A549 (cell line): ENCODE data around the gene FAM107B. TPM values are rescaled to one million over a fixed set of nuclear protein-coding genes. Genes with fewer than 3 reads are reported as not detected.

Experiments used
- ATAC-seq, 2 experiments: fragments of 200-7000 bp in 1 of 2; fragments of >200 bp in 1 of 2; cut with Nextera tagmentation in 1 of 2; cut with Tn5 transposase in 1 of 2; 3 replicates each; pipeline versions ENCODE4 v1.8.0 to v1.9.1; 2018 to 2020; ENCODE audit warnings: mild to moderate bottlenecking in 1 of 2, moderate library complexity in 1 of 2
- CTCF ChIA-PET: fragments of 300-600 bp; sonication (Branson Sonifier 250); formaldehyde crosslinking; extraction: SDS; loops from one replicate; lab custom pipeline; 2021; ENCODE audit warnings: antibody characterized with exemption, inconsistent platforms; lab: Yijun Ruan, JAX
- POLR2A ChIA-PET: fragments of 350-600 bp; formaldehyde crosslinking; extraction: SDS; loops from one replicate; lab custom pipeline; 2021; ENCODE audit warnings: antibody characterized with exemption, inconsistent platforms; lab: Yijun Ruan, JAX
- DNase-seq, 2 experiments: peaks; one replicate each; pipeline versions ENCODE4 v3.0.0 to v3.0.0-alpha.2; 2011 to 2016; ENCODE audit warnings: low read depth in 1 of 2, low spot score in 1 of 2
- FAIRE-seq: peaks from 2 replicates; lab custom pipeline; 2011; peaks lifted over from hg19 to GRCh38; lab: Jason Lieb, UNC
- H3K27ac ChIP-seq, 2 experiments: fragments of >200 bp; sonication (Bioruptor Twin); formaldehyde crosslinking; 3 replicates each; pipeline ENCODE4 v1.5.1; 2016 to 2017
- H3K4me1 ChIP-seq: fragments of >200 bp; sonication (Bioruptor Twin); formaldehyde crosslinking; 3 replicates; pipeline ENCODE4 v1.6.1; 2016
- H3K4me2 ChIP-seq: fragments of >200 bp; sonication (Bioruptor Twin); formaldehyde crosslinking; 3 replicates; pipeline ENCODE4 v1.6.1; 2016
- H3K4me3 ChIP-seq: fragments of >200 bp; sonication (Bioruptor Twin); formaldehyde crosslinking; 3 replicates; pipeline ENCODE4 v1.5.1; 2016
- H3K9me3 ChIP-seq: fragments of >200 bp; sonication (Bioruptor Twin); formaldehyde crosslinking; 3 replicates; pipeline ENCODE4 v1.6.1; 2016
- CBX8 ChIP-seq: fragments of 200-600 bp; sonication (generic); IDR thresholded peaks from 2 replicates; pipeline ENCODE4 v1.6.1; 2016
- CHD2 ChIP-seq: fragments of 150-350 bp; IDR thresholded peaks from 2 replicates; pipeline ENCODE4 v1.6.1; 2014; ENCODE audit warnings: low read length; ENCODE audit not compliant: partially characterized antibody
- CHD4 ChIP-seq: fragments of 200-600 bp; sonication (generic); IDR thresholded peaks from 2 replicates; pipeline ENCODE4 v1.6.1; 2016; ENCODE audit warnings: antibody characterized with exemption, mild to moderate bottlenecking, borderline replicate concordance
- EHF ChIP-seq: fragments of 250-450 bp; sonication (Bioruptor Pico); IDR thresholded peaks from 2 replicates; pipeline ENCODE4 v1.5.0; 2020; ENCODE audit warnings: mild to moderate bottlenecking
- EP300 ChIP-seq, 2 experiments: fragments of >200 bp; sonication (Bioruptor Twin); formaldehyde crosslinking; IDR thresholded peaks; 2 replicates in 1 of 2; 3 replicates in 1 of 2; pipeline ENCODE4 v1.6.1; 2016 to 2017
- FOSB ChIP-seq: fragments of 250-450 bp; sonication (Bioruptor Pico); IDR thresholded peaks from 2 replicates; pipeline ENCODE4 v1.5.0; 2020; ENCODE audit warnings: mild to moderate bottlenecking, moderate library complexity
- FOXS1 ChIP-seq: fragments of 250-450 bp; sonication (Bioruptor Pico); IDR thresholded peaks from 2 replicates; pipeline ENCODE4 v1.5.0; 2020; ENCODE audit warnings: mild to moderate bottlenecking, moderate library complexity
- GATA3 ChIP-seq: IDR thresholded peaks from 2 replicates; pipeline ENCODE4 v1.6.1; 2012; ENCODE audit warnings: borderline replicate concordance
- JUN ChIP-seq, 2 experiments: fragments of >200 bp; sonication (Bioruptor Twin); formaldehyde crosslinking; IDR thresholded peaks; 2 replicates in 1 of 2; 3 replicates in 1 of 2; pipeline ENCODE4 v1.6.1; 2016 to 2017
- JUNB ChIP-seq: fragments of >200 bp; sonication (Bioruptor Twin); formaldehyde crosslinking; IDR thresholded peaks from 2 replicates; pipeline ENCODE4 v1.6.1; 2016
- KDM1A ChIP-seq: fragments of 200-600 bp; sonication (generic); IDR thresholded peaks from 2 replicates; pipeline ENCODE4 v1.6.1; 2016; ENCODE audit warnings: low read depth, mild to moderate bottlenecking
- KDM5A ChIP-seq: fragments of 200-600 bp; sonication (generic); IDR thresholded peaks from 2 replicates; pipeline ENCODE4 v1.6.1; 2016; ENCODE audit warnings: antibody characterized with exemption, mild to moderate bottlenecking
- MAZ ChIP-seq: fragments of 150-350 bp; IDR thresholded peaks from 2 replicates; pipeline ENCODE4 v1.6.1; 2014; ENCODE audit warnings: antibody characterized with exemption, low read depth, low read length, borderline replicate concordance
- NPAS2 ChIP-seq: fragments of 250-450 bp; sonication (Bioruptor Pico); IDR thresholded peaks from 2 replicates; pipeline ENCODE4 v1.8.0; 2022; ENCODE audit warnings: mild to moderate bottlenecking, moderate library complexity, borderline replicate concordance
- NR3C1 ChIP-seq: fragments of >200 bp; sonication (Bioruptor Twin); formaldehyde crosslinking; IDR thresholded peaks from 3 replicates; pipeline ENCODE4 v1.6.1; 2017
- RAD21 ChIP-seq, 2 experiments: fragments of >200 bp in 1 of 2; sonication (Bioruptor Twin) in 1 of 2; formaldehyde crosslinking in 1 of 2; IDR thresholded peaks in 1 of 2; conservative IDR thresholded peaks in 1 of 2; 2 replicates in 1 of 2; 3 replicates in 1 of 2; pipeline ENCODE4 v1.6.1; 2012 to 2018; ENCODE audit warnings: inconsistent platforms in 1 of 2
- RARB ChIP-seq: fragments of 250-450 bp; sonication (Bioruptor Pico); IDR thresholded peaks from 2 replicates; pipeline ENCODE4 v1.8.0; 2021; ENCODE audit warnings: mild to moderate bottlenecking, moderate library complexity
- RFX5 ChIP-seq: fragments of 450-650 bp; IDR thresholded peaks from 2 replicates; pipeline ENCODE4 v1.7.1; 2014; ENCODE audit warnings: antibody characterized with exemption, mild to moderate bottlenecking, moderate library complexity
- WGBS: methylation state at CpG from one replicate; pipeline ENCODE4 v1.1.6; 2017; ENCODE audit errors: missing lambda C conversion rate; 5-methylcytosine and 5-hydroxymethylcytosine counted together
- polyA plus RNA-seq, 4 experiments: library from polyadenylated mRNA; depleted of rRNA in 3 of 4; stranded (reverse); fragments of >200 nt; fragmentation: RNase III in 1 of 4; extraction: RNeasy Plus Mini Kit Qiagen cat#74134 plus additional on column Dnase treatment in 1 of 4; gene quantifications; 2 replicates in 3 of 4; 3 replicates in 1 of 4; pipeline ENCODE4 v1.2.3, GENCODE V29; 2011 to 2017
- TF ChIP-seq, protein P1 (sequence below): fragments of 450-650 bp; IDR thresholded peaks from 2 replicates; pipeline ENCODE4 v1.6.1; 2014; ENCODE audit warnings: antibody characterized with exemption
- TF ChIP-seq, protein P2 (sequence below): IDR thresholded peaks from 2 replicates; pipeline ENCODE4 v1.6.1; 2012; ENCODE audit warnings: low read depth, borderline replicate concordance
- TF ChIP-seq, protein P3 (sequence below): IDR thresholded peaks from 2 replicates; pipeline ENCODE4 v1.6.1; 2012
- TF ChIP-seq, protein P4 (sequence below): fragments of 150-350 bp; IDR thresholded peaks from 2 replicates; pipeline ENCODE4 v1.6.1; 2014; ENCODE audit warnings: low read depth, mild to moderate bottlenecking, low read length
- TF ChIP-seq, protein P5 (sequence below): fragments of >200 bp; sonication (Bioruptor Twin); formaldehyde crosslinking; IDR thresholded peaks from 2 replicates; pipeline ENCODE4 v1.6.1; 2016

Gene FAM107B
- polyA plus RNA-seq, 2 of the 4 experiments (the other 2 are of a cell fraction): 99.9 to 173 TPM

DNA sequence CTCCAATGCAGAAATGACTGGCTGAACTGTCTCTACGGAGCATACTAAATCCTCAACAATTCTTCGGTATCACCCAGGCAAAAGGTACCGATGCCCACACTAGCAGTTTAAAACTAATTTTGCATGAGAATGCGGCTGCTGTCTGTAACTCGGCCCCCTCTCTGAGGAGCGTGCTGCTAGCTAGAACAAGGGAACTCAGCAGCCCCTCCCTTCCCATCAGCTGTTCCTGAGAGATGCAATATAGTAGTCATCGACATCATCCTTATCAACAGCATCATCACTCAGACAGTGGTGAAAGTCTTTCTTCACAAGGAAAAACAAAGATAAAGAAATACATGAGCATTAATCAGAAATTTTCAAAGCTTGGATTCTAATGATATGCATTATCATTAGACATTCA lies 254.9 kb downstream of the FAM107B start (continued):
- no peak for TF ChIP-seq JUN (IDR thresholded peaks at IDR 0.05)
- no peak for TF ChIP-seq RARB
- no peak for TF ChIP-seq JUNB
- no peak for TF ChIP-seq FOSB

DNA sequence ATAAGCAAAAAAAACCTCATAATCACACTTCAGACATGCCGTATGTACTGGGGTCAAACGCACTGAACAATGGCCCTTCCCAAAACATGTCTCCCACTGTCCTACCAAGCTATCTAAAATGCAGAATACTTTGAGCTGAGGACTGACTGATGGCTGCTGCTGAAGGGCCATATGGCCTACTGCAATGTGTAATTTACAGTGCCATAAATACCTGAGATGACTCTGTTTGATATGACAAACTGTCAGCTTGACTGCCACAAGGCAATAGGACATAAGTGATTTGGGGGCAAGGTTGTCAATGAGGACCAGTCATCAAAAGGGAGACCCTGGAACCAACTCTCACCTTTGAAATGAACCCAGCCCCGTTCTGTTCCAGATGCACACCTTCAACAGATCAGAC lies 256.5 kb downstream of the FAM107B start:
- no peak for FAIRE-seq
- TF ChIP-seq CBX8: no peak
- no peak for TF ChIP-seq CHD4
- TF ChIP-seq JUNB: no peak
- TF ChIP-seq, protein P1, sequence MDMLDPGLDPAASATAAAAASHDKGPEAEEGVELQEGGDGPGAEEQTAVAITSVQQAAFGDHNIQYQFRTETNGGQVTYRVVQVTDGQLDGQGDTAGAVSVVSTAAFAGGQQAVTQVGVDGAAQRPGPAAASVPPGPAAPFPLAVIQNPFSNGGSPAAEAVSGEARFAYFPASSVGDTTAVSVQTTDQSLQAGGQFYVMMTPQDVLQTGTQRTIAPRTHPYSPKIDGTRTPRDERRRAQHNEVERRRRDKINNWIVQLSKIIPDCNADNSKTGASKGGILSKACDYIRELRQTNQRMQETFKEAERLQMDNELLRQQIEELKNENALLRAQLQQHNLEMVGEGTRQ: no peak
- no peak for TF ChIP-seq NR3C1
- TF ChIP-seq, protein P2, sequence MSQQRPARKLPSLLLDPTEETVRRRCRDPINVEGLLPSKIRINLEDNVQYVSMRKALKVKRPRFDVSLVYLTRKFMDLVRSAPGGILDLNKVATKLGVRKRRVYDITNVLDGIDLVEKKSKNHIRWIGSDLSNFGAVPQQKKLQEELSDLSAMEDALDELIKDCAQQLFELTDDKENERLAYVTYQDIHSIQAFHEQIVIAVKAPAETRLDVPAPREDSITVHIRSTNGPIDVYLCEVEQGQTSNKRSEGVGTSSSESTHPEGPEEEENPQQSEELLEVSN: no peak
- TF ChIP-seq GATA3: no peak
- no peak for TF ChIP-seq NPAS2 (CRISPR knock-in tag)
- no peak for TF ChIP-seq EP300 (IDR thresholded peaks at IDR 0.05)
- POLR2A ChIA-PET: no interaction called here
- Histone ChIP-seq H3K4me3 (no peak overlapping the region), H3K9me3 (no peaks in the 10 kb centered on the region), H3K4me2 (no peak overlapping the region), H3K27ac (no peak overlapping the region), H3K4me1 (no peaks in the 10 kb centered on the region)
- no peak for DNase-seq
- ATAC-seq: no peak
- WGBS: 87% methylated on average over 3 of the region's 3 CpGs
- CTCF ChIA-PET: interaction anchor here (0.6 to 1.5 kb wide), 3 partner anchors 10 to 911 kb away, joined by 3 to 6 read pairs (median 3); no protein-coding TSS in a partner anchor

DNA sequence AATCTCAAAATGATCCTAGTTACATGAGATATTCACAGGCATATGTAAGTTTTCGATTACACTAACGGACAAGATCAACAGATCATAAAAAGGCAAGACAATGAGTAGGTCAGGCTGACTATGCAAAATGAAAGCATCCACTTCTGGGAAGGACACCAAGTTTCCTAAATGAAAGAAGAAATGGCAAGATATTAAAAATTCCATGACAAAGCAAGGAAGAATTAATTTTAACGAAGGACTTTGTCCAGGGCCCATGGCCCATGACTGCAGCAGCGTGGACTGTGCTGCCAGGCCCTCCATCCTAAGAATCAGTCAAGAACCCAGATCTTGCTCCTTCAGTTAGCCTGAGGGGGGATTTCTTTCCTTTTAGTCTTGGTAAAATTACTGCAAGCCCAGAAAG lies 261.6 kb downstream of the FAM107B start:
- Histone ChIP-seq H3K4me1 (no peaks in the 10 kb centered on the region), H3K4me3 (no peak overlapping the region), H3K9me3 (peaks cover 4% of the 10 kb centered on the region; the same call in 1 of the 3 replicates), H3K4me2 (no peak overlapping the region), H3K27ac (no peak overlapping the region)
- FAIRE-seq: no peak
- DNase-seq: no peak
- ATAC-seq: no peak
- 75% methylated on average over 4 of the region's 4 CpGs for WGBS
- POLR2A ChIA-PET: no interaction called here
- CTCF ChIA-PET: interaction anchor here (1.2 kb wide), 1 partner anchor 14 kb away, joined by 4 read pairs; no protein-coding TSS in a partner anchor
- TF ChIP-seq RAD21 (conservative IDR thresholded peaks at IDR 0.05 in 1 of 2, IDR thresholded peaks at IDR 0.05 in 1 of 2): no peak
- no peak for TF ChIP-seq FOXS1 (CRISPR knock-in tag)
- TF ChIP-seq GATA3: no peak
- no peak for TF ChIP-seq NPAS2 (CRISPR knock-in tag)
- TF ChIP-seq CHD2: no peak
- no peak for TF ChIP-seq MAZ
- TF ChIP-seq, protein P3, sequence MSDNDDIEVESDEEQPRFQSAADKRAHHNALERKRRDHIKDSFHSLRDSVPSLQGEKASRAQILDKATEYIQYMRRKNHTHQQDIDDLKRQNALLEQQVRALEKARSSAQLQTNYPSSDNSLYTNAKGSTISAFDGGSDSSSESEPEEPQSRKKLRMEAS: no peak
- TF ChIP-seq, protein P4, sequence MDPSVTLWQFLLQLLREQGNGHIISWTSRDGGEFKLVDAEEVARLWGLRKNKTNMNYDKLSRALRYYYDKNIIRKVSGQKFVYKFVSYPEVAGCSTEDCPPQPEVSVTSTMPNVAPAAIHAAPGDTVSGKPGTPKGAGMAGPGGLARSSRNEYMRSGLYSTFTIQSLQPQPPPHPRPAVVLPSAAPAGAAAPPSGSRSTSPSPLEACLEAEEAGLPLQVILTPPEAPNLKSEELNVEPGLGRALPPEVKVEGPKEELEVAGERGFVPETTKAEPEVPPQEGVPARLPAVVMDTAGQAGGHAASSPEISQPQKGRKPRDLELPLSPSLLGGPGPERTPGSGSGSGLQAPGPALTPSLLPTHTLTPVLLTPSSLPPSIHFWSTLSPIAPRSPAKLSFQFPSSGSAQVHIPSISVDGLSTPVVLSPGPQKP: no peak
- no peak for TF ChIP-seq EHF (CRISPR knock-in tag)
- TF ChIP-seq KDM5A: no peak
- no peak for TF ChIP-seq KDM1A
- TF ChIP-seq RFX5: no peak
- no peak for TF ChIP-seq NR3C1
- TF ChIP-seq, protein P5, sequence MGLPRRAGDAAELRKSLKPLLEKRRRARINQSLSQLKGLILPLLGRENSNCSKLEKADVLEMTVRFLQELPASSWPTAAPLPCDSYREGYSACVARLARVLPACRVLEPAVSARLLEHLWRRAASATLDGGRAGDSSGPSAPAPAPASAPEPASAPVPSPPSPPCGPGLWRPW: no peak
